ENCODE measurements around the gene GALNT9.
"Not testable (repeated sequence)": the region's sequence is repeated elsewhere in the genome, so short reads cannot be mapped to it uniquely, and the experiment has no call there.

The GALNT9 gene

GRCh38 chr12:132277374-132277941, 51.9 kb downstream of the GALNT9 start:
- no peak for DNase-seq

- DNase-seq, result no peak
Observed at GRCh38 chr12:132276827-132277373, 52.5 kb downstream of the GALNT9 start.

GRCh38 chr12:132276066-132276826, 53.1 kb downstream of the GALNT9 start:
- DNase-seq, result no peak

- DNase-seq, result no peak
Observed at GRCh38 chr12:132275631-132276030, 53.8 kb downstream of the GALNT9 start.

GRCh38 chr12:132275110-132275531, 54.3 kb downstream of the GALNT9 start:
- DNase-seq, result no peak

- no peak for DNase-seq
Observed at GRCh38 chr12:132273992-132274334, 55.4 kb downstream of the GALNT9 start.

- DNase-seq, result no peak
Observed at GRCh38 chr12:132272711-132273110, 56.7 kb downstream of the GALNT9 start.

- DNase-seq, result no peak
Observed at GRCh38 chr12:132271755-132272092, 57.7 kb downstream of the GALNT9 start.

GRCh38 chr12:132270969-132271754, 58.2 kb downstream of the GALNT9 start:
- DNase-seq, result no peak

GRCh38 chr12:132270516-132270915, 58.9 kb downstream of the GALNT9 start:
- DNase-seq, result no peak

DNA sequence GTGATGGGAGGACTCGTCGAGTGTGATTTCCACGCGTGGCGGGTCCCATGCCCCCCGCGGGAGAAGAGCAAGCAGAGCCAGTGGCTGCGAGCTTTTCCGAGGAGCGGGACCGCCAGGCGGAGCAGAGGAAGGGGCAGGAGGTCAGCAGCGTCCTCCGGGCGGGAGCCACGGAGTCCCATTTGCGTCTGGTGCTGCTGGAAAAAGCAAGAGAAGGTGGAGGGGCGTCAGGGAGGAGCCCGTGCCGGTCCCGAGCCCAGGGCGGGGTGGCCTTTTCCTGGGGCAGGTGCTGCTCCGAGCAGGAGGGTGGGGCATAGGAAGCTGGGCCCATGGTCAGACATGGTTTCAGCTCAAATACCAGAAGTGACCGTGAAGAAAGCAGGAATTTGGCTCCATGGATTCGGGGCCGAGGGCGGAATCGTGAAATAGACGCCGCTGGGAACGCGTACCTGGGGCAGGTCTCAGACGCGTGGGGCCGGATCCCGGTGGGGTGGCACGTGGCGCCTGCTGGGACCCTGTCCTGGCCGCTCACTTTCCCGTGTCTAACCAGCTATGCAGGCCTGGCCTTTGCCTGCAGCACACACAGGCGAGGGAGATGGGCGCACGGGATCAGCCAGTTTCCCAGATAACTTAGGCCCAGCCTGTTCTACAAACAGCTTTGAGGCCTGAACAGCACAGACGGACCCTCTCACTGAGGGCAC, 60.0 kb downstream of the GALNT9 start:
- no peak for DNase-seq

GRCh38 chr12:132268674-132269073, 60.7 kb downstream of the GALNT9 start:
- no peak for DNase-seq

GRCh38 chr12:132267873-132268272, 61.5 kb downstream of the GALNT9 start:
- DNase-seq, result no peak

GRCh38 chr12:132266802-132267201, 62.6 kb downstream of the GALNT9 start:
- no peak for DNase-seq

- no peak for DNase-seq
Observed at GRCh38 chr12:132266370-132266769, 63.0 kb downstream of the GALNT9 start.

DNA sequence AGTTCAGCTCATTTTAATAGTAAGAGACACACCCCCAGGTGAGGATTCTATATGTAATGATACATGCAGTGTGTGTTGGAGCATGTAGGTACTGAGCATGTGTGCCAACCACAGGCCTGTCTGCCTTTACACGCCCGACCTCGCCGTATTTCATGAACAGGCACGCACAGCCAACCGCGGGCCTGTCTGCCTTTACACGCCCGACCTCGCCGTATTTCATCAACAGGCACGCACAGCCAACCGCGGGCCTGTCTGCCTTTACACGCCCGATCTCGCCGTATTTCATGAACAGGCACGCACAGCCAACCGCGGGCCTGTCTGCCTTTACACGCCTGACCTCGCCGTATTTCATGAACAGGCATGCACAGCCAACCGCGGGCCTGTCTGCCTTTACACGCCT, 63.6 kb downstream of the GALNT9 start:
- DNase-seq, result not testable (repeated sequence)

GRCh38 chr12:132265056-132265800, 64.2 kb downstream of the GALNT9 start:
- DNase-seq, result no peak

- no peak for DNase-seq
Observed at GRCh38 chr12:132264086-132265010, 65.0 kb downstream of the GALNT9 start.

GRCh38 chr12:132263451-132264049, 65.8 kb downstream of the GALNT9 start:
- DNase-seq, result no peak

DNA sequence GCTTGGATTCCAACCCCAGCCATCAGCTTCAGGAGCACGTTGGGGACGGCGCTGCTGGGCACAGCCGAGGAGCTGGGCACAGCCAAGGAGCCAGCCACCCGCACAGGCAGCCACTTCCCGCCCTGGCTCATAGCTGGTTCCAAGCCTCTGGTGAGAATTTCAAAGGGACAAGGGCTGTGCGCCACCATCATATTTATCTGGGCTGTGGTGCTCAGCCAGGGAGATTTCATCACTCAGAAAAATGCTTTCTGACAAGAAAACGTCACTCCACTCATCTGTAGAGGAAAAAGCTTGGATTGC, 66.4 kb downstream of the GALNT9 start:
- no peak for DNase-seq
